Kidney epithelial cell (primary cell): ENCODE results near the gene CHTF18. TPM values are rescaled to one million over a fixed set of nuclear protein-coding genes. Genes with fewer than 3 reads are reported as not detected.
"Not testable (repeated sequence)": the region's sequence is repeated elsewhere in the genome, so short reads cannot be mapped to it uniquely, and the experiment has no call there.

Source experiments
- DNase-seq: peaks from one replicate; pipeline ENCODE4 v3.0.0-alpha.2; 2010; ENCODE audit warnings: low read depth
- H3K27me3 ChIP-seq: 2 replicates; pipeline ENCODE4 v1.6.0; 2011; ENCODE audit warnings: low read length; ENCODE audit not compliant: control insufficient read depth, insufficient read depth
- H3K36me3 ChIP-seq: 2 replicates; pipeline ENCODE4 v1.5.1; 2011; ENCODE audit warnings: low read length; ENCODE audit not compliant: control insufficient read depth, insufficient read depth
- H3K4me3 ChIP-seq: 2 replicates; pipeline ENCODE4 v1.5.1; 2011; ENCODE audit warnings: low read depth, mild to moderate bottlenecking, control low read depth, low read length
- total RNA-seq: library from RNA; depleted of rRNA; stranded (reverse); fragments of >200 nt; gene quantifications from 2 replicates; pipeline ENCODE4 v1.2.3, GENCODE V29; 2015
- TF ChIP-seq, protein P1 (sequence below): IDR thresholded peaks from 2 replicates; pipeline ENCODE4 v1.5.1; 2011; ENCODE audit warnings: mild to moderate bottlenecking, moderate library complexity, low read length, control low read depth, inconsistent platforms; ENCODE audit not compliant: insufficient read depth, poor library complexity, severe bottlenecking

Gene CHTF18
- total RNA-seq, 1 donor from 2014 or later = 23.9 TPM

DNA sequence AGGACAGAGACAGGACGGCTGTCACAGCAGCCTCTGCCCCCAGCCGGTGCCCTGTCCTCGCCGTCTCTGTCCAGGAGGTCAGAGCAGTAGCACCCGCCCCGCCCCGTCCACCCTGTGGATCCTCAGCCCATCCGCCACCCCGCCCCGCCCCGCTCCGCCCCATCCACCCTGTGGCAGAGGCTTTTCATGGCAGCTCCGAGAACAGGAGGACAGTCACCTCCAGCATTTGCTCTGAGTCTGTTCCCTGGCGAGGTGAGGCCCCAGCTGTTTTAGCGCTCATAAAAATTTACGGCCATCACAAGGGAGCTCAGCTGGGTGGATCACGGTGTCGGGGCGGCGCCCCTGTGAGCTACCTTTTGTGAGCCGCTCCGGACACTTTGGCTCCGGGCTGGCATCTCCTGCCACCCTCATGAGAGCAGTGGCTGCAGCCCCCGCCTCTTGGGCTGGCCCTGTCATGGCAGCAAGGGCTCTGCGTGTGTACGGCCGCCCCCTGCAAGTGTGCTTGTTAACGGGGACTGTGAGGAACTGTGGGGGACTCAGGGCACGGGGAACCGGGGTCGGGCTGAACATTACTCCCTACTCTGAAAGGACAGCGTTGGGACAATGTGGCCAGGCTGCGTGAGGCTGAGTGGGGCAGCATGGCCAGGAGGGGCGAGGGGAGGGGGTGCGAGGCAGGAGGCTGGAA, 44.4 kb downstream of the CHTF18 start:
- no peak overlapping the region for H3K4me3 ChIP-seq
- DNase-seq = no peak
- peaks cover 15% of the 10 kb centered on the region for H3K27me3 ChIP-seq
- TF ChIP-seq, protein P1, sequence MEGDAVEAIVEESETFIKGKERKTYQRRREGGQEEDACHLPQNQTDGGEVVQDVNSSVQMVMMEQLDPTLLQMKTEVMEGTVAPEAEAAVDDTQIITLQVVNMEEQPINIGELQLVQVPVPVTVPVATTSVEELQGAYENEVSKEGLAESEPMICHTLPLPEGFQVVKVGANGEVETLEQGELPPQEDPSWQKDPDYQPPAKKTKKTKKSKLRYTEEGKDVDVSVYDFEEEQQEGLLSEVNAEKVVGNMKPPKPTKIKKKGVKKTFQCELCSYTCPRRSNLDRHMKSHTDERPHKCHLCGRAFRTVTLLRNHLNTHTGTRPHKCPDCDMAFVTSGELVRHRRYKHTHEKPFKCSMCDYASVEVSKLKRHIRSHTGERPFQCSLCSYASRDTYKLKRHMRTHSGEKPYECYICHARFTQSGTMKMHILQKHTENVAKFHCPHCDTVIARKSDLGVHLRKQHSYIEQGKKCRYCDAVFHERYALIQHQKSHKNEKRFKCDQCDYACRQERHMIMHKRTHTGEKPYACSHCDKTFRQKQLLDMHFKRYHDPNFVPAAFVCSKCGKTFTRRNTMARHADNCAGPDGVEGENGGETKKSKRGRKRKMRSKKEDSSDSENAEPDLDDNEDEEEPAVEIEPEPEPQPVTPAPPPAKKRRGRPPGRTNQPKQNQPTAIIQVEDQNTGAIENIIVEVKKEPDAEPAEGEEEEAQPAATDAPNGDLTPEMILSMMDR = no peak
- H3K36me3 ChIP-seq = no peaks in the 10 kb centered on the region

DNA sequence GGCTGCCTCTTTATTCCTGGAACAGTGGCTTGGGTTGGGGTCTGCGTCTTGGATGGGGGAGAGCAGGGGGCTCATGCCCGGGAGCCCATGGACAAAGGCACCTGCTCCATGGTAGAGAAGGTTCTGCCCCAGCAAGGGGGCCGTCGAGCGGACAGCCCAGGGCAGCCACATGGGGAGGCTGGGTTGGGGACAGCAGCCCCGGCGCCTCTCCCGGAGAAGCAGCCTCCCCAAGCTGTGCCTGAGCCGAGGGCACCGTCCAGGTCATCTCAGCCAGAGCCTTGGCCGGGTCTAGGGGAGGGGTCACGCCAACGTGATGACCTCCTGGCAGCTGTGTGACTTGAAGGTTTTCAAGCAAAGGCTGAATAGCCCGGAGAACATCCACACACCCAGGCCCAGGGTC, 45.0 kb downstream of the CHTF18 start:
- no peaks in the 10 kb centered on the region for H3K36me3 ChIP-seq
- no peak overlapping the region for H3K4me3 ChIP-seq
- no peak for DNase-seq
- peaks cover 15% of the 10 kb centered on the region for H3K27me3 ChIP-seq
- TF ChIP-seq, protein P1 = no peak

DNA sequence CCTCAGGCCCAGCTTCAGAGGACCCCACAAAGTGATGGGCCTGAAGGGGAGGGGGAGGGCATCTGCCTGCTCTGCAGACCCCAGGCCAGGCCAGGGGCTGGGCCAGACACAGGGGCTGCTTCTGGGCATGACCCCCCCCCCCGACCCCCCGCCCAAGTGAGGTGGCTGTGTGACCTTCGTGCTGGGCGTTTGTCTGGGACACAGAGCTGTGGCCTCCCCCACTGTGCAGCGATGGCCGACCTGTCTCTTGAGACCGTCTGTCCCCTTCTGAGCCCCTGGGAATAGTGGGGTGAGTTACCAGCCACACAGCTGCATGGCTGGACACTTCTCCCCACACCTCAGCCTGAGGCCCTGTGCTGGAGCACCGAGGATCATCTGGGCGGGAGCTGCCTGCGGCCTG, 47.0 kb downstream of the CHTF18 start:
- no peak for DNase-seq
- Histone ChIP-seq H3K36me3 (no peaks in the 10 kb centered on the region), H3K4me3 (no peak overlapping the region), H3K27me3 (peaks cover 15% of the 10 kb centered on the region)
- TF ChIP-seq, protein P1 = no peak

DNA sequence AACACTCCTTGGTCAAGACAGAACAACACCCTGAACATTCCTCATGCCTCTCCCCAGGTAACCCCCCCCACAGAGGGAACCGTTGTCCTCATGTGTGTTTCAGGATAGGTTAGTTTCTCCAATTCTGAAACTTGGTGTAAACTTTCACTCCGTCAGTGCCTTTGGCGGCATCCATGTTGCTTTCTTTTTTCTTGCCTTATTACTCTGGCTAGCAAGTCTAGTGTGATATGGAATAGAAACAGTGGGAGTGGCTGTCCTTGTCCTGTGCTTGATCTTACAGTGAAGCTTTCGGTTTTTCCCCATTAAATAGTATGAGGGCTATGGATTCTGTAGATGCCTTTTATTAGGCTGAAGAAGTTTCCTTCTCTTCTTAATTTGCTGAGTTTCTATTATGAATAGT, 47.8 kb downstream of the CHTF18 start:
- TF ChIP-seq, protein P1 = no peak
- H3K4me3 ChIP-seq = no peak overlapping the region
- no peak for DNase-seq
- no peaks in the 10 kb centered on the region for H3K36me3 ChIP-seq
- peaks cover 15% of the 10 kb centered on the region for H3K27me3 ChIP-seq

DNA sequence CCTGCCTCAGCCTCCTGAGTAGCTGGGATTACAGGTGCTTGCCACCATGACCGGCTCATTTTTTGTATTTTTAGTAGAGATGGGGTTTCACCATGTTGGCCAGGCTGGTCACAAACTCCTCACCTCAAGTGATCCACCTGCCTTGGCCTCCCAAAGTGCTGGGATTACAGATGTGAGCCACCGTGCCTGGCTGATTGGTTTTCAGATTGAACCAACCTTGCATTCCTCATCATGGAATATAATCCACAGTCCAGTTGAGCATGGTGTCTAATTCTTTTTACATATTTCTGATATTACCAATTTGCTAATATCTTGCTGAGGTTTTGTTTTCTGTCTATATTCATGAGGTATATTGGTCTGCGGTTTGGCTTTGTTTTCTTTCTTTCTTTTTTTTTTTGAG, 48.4 kb downstream of the CHTF18 start:
- H3K4me3 ChIP-seq, H3K36me3 ChIP-seq, DNase-seq: not testable (repeated sequence)
- H3K27me3 ChIP-seq = peaks cover 15% of the 10 kb centered on the region

DNA sequence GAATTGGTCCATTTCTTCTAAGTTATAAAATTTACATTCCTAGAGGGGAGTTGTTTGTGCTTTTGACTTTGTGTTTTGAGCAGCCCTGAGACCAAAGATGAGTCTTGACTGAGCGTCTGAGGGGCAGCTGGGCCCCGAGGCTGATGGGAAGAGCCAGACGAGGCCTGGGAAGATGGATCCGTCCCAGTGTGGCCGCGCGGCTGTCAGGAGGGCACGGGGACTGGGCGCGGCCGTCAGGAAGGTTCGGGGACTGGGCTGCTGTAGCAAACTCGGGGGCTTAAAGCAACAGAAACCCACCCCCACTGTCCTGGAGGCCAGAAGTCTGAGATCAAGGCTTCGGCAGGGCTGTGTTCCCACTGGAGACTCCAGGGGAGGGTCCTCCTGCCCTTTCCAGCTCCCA, 50.3 kb downstream of the CHTF18 start:
- Histone ChIP-seq H3K4me3 (no peak overlapping the region), H3K36me3 (no peaks in the 10 kb centered on the region), H3K27me3 (no peaks in the 10 kb centered on the region)
- TF ChIP-seq, protein P1 = no peak
- DNase-seq = no peak
